GM18951 (cell line): ENCODE results near the gene PATE1.

Experiments used
- POLR2A ChIP-seq: IDR thresholded peaks from 4 replicates; pipeline ENCODE4 v1.6.1; 2011; ENCODE audit warnings: mild to moderate bottlenecking; ENCODE audit not compliant: insufficient read length, insufficient read depth; ENCODE audit errors: extremely low read depth
- in situ Hi-C: fragments of 300-500 bp; cut with MboI; formaldehyde crosslinking; loops from one replicate; pipeline ENCODE4 v1.12.0; 2022; ENCODE audit warnings: low sequenced_read_pairs, mixed read lengths, inconsistent platforms; ENCODE audit not compliant: unreplicated experiment

The PATE1 gene

DNA sequence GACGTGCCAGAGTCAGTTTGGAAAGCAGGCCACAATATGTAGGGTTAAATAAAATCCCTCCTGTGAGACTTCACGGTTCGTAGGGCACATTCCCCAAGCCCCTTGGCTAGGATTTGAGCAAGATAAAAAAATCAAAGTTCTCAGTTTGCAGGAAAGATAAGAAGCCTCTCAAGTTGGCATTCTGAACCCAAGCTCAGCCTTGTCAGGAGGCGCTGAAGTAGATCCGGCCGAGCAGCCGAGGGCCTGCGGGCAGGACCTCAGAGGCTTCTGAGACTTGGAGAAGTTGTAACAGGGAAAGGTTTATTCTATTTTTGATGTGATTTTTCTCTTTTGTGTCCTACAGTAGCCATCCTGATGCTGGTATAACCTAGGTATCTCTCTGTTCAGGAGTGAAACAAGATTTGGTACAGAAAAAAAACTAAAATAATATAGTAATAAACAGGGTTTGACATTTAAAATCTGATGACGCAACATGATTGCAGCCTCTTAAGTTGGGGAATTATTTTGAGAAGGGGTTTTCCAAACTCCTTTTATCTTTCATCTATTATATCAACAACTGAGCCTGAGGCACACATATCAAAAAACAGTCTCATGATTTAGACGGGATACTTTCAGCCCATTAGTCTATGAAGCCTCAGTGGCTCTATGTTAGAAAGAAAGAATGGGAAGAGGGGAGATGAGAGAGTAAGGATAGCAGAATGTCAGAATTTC is 22.4 kb downstream of the PATE1 start:
- TF ChIP-seq POLR2A, result no peak
- in situ Hi-C loops, result no loop called here

GRCh38 chr11:125770583-125770982 is 24.5 kb downstream of the PATE1 start:
- in situ Hi-C loops, result no loop called here
- TF ChIP-seq POLR2A, result no peak

- in situ Hi-C loops, result no loop called here
These were observed 26.9 kb downstream of the PATE1 start for GRCh38 chr11:125772834-125773505.

DNA sequence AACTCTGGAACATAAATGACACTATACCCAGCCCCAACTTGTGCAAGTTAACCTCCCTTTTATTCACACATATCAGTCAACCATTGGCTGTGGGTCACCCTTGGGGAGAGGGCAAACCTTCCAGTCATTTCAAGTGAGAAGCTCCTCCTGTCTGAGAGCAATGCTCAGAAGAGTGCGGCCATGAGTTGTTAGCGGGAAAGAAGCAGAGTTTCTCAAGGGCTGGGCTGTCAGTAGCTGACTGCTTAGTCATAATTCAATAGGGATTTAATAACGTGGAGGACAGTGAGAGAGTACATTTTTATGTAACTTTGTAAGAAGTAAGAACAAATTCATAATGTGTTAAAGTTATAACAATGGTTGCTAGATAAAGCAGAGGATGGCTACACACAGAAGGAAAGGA is 27.4 kb downstream of the PATE1 start:
- no peak for TF ChIP-seq POLR2A

More at GRCh38 chr11:125772834-125773505, 26.9 kb downstream of the PATE1 start:
- TF ChIP-seq POLR2A, result no peak

DNA sequence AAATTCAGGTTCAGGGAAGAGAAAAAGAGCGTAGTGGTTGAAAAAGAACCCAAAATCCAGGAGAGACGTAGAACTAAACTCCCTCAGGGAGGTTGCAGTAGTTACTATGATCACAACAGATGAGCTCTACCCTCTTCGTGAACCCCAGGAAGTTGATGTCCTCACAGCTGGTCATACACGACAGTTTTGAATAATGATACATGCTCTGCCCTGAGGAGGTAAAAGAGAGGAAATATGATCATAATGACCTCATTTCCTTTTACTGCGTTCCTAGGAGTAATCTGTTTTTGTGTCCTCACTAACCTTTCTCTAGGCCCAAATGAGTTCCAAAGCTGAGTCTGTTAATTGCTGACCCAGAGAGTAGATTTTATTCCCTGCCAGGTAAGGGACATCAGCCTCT is 31.2 kb downstream of the PATE1 start:
- TF ChIP-seq POLR2A, result no peak
- in situ Hi-C loops, result no loop called here

More for the DNA sequence above, 27.4 kb downstream of the PATE1 start:
- in situ Hi-C loops, result no loop called here

DNA sequence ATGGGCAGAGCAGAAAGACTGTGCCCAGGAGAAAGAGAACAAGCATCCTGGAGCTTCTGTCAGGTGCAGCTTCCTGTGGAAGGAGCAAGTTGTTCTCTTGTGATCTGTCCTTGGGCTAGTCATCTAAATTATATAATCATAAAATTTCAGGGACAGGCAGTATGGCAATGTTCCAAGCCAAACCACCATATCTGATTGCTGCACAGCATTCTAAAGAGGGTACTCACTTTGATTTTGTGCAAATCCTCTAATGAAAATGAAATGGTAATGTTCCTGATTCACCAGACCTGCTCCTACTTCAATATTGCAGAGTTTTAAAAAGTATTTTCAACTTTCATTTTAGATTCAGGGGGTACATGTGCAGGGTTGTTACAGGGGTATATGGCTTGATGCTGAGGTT is 32.6 kb downstream of the PATE1 start, which contains the start of gene PATE2:
TSS of gene PATE2 (minus strand) at position 101 of the 400 bp plus-strand sequence. CDS start at position 46, 55 bp downstream.
- TF ChIP-seq POLR2A, result no peak

DNA sequence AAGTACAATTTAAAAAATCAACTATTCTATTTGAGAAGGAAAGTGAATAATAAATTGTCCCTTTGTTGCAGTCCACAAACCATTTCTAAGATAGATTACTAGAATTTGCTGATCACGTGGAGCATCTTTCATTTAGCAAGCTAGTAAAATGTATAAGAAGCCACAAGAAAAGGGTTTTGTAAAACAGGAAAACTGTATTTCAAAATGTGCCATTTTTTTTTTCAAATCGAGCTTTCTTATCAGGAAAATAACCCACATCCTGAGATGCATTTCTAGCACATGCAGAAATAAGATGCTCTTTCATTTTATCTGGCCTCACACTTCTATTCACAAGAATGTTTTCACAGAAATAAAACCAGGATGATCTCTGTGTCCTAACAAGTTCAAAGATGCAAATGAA is 38.6 kb downstream of the PATE1 start:
- in situ Hi-C loops, result no loop called here
- TF ChIP-seq POLR2A, result no peak

More for the DNA sequence above, 32.6 kb downstream of the PATE1 start, which contains the start of gene PATE2:
- in situ Hi-C loops, result no loop called here

- in situ Hi-C loops, result no loop called here
These were observed 41.7 kb downstream of the PATE1 start, which contains the start of gene PATE3 for GRCh38 chr11:125787827-125788226. PATE3 (plus strand) TSS chr11:125788127; CDS start chr11:125788152, 25 bp downstream.

DNA sequence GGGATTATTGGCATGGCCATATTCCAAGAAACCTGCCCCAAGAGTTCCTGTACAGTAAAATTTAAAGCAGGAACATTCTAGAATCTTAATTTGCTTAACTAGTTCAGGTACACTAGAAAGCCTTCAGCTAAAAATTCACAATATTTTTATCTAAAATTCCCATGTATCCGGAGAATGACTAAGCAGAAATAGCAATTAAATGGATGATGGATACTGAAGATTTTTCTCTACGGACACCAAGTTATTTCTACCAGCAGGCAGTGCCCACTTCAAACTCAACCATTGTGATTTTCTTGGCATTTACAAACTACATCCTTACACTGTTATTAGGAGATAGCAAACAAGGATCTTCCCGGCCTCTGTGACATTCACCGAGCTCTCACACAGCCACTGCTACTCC is 44.7 kb downstream of the PATE1 start:
- in situ Hi-C loops, result no loop called here
- TF ChIP-seq POLR2A, result no peak

More at GRCh38 chr11:125787827-125788226, 41.7 kb downstream of the PATE1 start, which contains the start of gene PATE3:
- no peak for TF ChIP-seq POLR2A

DNA sequence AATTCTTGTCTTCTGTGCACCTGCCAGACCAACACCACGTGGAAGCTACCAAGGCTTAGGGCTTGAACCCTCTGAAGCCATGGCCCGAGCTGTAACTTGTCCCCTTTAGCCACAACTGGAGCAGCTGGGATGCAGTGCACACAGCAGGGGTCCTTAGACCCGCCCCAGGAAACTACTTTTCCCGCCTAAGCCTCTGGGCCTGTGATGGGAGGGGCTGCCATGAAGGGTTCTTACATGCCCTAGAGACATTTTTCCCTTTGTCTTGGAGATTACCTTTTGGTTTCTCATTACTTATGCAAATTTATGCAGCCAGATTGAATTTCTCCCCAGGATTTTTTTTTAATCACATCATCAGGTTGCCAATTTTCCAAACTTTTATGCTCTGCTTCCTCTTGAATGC is 51.6 kb downstream of the PATE1 start:
- in situ Hi-C loops, result no loop called here
- TF ChIP-seq POLR2A, result no peak
